Measurements from ENCODE around the gene INPP5A. TPM values are rescaled to one million over a fixed set of nuclear protein-coding genes. Genes with fewer than 3 reads are reported as not detected.

The INPP5A gene
- total RNA-seq, 1 experiment from 2014 or later: 14.7 TPM

DNA sequence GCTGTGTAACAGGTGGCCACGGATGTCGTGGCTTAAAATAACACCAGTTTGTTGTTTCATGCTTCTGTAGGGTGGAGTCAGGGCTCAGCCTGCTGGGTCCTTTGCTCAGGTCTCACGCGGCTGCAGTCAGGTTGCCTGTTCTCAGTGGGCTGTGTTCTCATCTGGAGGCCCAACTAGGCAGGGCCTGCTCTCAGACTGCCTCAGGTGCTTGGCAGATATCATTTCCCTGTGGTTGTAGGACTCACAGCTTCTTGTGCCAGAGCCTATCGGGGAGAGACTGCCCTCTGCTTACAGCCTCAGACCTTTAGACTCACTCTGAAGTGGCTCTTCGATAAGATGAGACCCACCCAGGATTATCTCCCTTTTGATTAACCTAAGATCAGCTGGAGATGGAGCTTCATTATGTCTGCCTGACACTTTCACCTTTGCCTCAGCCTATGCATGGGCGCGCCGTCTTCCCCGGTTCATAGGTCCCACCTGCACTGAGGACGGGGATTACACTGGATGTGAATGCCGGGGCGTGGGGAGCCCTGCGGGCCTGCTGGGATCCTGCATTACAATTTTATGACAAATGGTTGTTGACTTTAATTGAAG, 55.3 kb downstream of the INPP5A start:
- ChIA-PET POLR2A (interaction anchor here (0.6 kb wide), 1 partner anchor 23 kb away, joined by 3 read pairs; no protein-coding TSS in a partner anchor), CTCF (interaction anchor here (0.8 kb wide), 1 partner anchor 44 kb away, joined by 3 read pairs; no protein-coding TSS in a partner anchor)
- intact Hi-C loops (cut with micrococcal nuclease): loop anchor here (10.0 kb wide), 1 partner anchor 58 kb away; the partner anchor contains the start of gene INPP5A
- TF ChIP-seq, protein P1, sequence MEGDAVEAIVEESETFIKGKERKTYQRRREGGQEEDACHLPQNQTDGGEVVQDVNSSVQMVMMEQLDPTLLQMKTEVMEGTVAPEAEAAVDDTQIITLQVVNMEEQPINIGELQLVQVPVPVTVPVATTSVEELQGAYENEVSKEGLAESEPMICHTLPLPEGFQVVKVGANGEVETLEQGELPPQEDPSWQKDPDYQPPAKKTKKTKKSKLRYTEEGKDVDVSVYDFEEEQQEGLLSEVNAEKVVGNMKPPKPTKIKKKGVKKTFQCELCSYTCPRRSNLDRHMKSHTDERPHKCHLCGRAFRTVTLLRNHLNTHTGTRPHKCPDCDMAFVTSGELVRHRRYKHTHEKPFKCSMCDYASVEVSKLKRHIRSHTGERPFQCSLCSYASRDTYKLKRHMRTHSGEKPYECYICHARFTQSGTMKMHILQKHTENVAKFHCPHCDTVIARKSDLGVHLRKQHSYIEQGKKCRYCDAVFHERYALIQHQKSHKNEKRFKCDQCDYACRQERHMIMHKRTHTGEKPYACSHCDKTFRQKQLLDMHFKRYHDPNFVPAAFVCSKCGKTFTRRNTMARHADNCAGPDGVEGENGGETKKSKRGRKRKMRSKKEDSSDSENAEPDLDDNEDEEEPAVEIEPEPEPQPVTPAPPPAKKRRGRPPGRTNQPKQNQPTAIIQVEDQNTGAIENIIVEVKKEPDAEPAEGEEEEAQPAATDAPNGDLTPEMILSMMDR (IDR thresholded peaks at IDR 0.05; ENCODE audit: unreplicated experiment): no peak
- no peak for DNase-seq (ENCODE audit: unreplicated experiment)
- Mint-ChIP-seq H3K9me3 (ENCODE audit: unreplicated experiment) (no peaks in the 10 kb centered on the region), H3K36me3 (ENCODE audit: insufficient read depth, unreplicated experiment) (no peaks in the 10 kb centered on the region), H3K27me3 (ENCODE audit: insufficient read depth, unreplicated experiment) (no peaks in the 10 kb centered on the region), H3K27ac (ENCODE audit: low read depth, unreplicated experiment) (no peak overlapping the region), H3K4me1 (ENCODE audit: insufficient read depth, unreplicated experiment) (peaks cover 28% of the 10 kb centered on the region), H3K4me3 (ENCODE audit: unreplicated experiment) (no peak overlapping the region)
- no TSS peak for BruUV-seq (replicated peaks)

DNA sequence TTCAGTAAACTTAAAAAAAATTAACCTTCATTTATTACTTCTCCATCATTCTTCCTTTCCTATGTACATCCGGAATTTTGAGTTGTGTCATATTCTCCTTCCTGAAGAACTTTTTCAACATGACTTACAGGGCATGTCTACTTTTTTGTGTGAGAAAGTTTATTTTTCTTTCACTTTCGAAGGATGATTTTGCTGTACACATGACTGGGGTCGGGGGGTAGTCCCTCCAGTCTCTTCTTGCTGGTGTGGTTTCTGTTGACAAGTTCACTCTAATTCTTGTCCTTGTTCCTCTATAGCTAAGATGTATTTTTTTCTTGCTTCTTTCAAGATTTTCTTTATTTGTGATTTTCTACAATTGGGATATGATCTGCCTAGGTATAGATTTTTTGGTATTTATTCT, 55.8 kb downstream of the INPP5A start:
- Mint-ChIP-seq H3K4me1 (ENCODE audit: insufficient read depth, unreplicated experiment) (peaks cover 28% of the 10 kb centered on the region), H3K4me3 (ENCODE audit: unreplicated experiment) (no peak overlapping the region)

DNA sequence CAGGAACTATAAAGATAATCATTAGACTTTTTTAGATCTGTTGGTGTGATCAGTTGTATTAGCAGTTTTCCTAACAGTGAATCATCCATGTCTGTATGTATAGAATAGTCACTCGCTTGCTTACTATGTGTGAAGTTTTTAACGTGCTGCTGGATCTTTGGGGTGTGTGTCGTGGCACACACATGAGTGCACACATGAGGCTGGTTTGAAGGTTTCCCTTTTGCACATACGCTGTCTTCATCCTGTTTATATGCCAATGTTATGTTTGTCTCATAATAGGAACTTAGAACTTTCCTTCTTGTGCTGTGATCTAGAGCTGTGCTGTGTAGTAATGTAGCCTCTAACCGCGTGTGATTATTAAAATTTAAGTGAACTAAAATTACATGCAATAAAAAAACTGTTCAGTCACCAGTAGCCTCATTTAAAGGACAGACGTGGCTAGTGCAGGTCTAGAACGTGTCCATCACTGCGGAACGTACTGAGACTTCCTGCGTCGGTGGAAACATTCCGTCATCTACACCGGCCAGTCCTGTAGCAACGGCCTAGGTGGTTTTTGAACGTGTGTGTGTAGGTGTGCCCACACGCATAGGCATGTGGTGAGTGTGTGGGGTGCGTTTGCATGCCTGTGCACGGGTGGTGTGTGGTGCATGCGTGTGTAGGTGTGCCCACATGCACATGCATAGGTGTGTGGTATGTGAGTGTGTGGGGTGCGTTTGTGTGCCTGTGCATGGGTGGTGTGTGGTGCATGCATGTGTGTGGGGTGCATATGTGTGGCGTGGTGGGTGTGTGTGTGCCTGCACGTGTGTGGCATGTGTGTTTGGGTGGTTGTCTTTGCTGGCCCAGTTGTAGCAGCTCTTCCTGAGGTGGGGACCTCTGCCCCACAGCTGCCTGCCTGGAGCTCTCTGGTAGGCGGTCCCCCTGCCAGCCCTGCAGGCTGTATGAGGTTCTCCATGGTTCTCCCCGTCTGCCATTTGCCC, 56.6 kb downstream of the INPP5A start:
- intact Hi-C loops (cut with micrococcal nuclease): loop anchor here (10.0 kb wide), 1 partner anchor 59 kb away; the partner anchor contains the start of gene INPP5A
- H3K4me3 Mint-ChIP-seq (ENCODE audit: unreplicated experiment): no peak overlapping the region
- CTCF ChIA-PET: interaction anchor here (0.6 to 0.8 kb wide), 3 partner anchors 39 to 68 kb away, joined by 3 read pairs; no protein-coding TSS in a partner anchor
- POLR2A ChIA-PET: interaction anchor here (1.0 kb wide), 1 partner anchor 12 kb away, joined by 3 read pairs; no protein-coding TSS in a partner anchor
- H3K27ac Mint-ChIP-seq (ENCODE audit: low read depth, unreplicated experiment): no peak overlapping the region
- no TSS peak for BruUV-seq (replicated peaks)
- TF ChIP-seq, protein P1 (IDR thresholded peaks at IDR 0.05; ENCODE audit: unreplicated experiment): no peak
- peaks cover 28% of the 10 kb centered on the region for H3K4me1 Mint-ChIP-seq (ENCODE audit: insufficient read depth, unreplicated experiment)
- H3K27me3 Mint-ChIP-seq (ENCODE audit: insufficient read depth, unreplicated experiment): no peaks in the 10 kb centered on the region
- H3K36me3 Mint-ChIP-seq (ENCODE audit: insufficient read depth, unreplicated experiment): no peaks in the 10 kb centered on the region
- H3K9me3 Mint-ChIP-seq (ENCODE audit: unreplicated experiment): peaks cover 7% of the 10 kb centered on the region
- DNase-seq (ENCODE audit: unreplicated experiment): no peak

More for the DNA sequence above, 55.8 kb downstream of the INPP5A start:
- ChIA-PET CTCF (interaction anchor here (0.7 to 0.8 kb wide), 2 partner anchors 43 to 67 kb away, joined by 3 read pairs; no protein-coding TSS in a partner anchor), POLR2A (interaction anchor here (0.6 to 1.0 kb wide), 2 partner anchors 11 to 22 kb away, joined by 3 read pairs; no protein-coding TSS in a partner anchor)
- Mint-ChIP-seq H3K9me3 (ENCODE audit: unreplicated experiment) (peaks cover 1% of the 10 kb centered on the region), H3K27ac (ENCODE audit: low read depth, unreplicated experiment) (no peak overlapping the region), H3K27me3 (ENCODE audit: insufficient read depth, unreplicated experiment) (no peaks in the 10 kb centered on the region), H3K36me3 (ENCODE audit: insufficient read depth, unreplicated experiment) (no peaks in the 10 kb centered on the region)
- intact Hi-C loops (cut with micrococcal nuclease): loop anchor here (10.0 kb wide), 1 partner anchor 59 kb away; the partner anchor contains the start of gene INPP5A
- DNase-seq (ENCODE audit: unreplicated experiment): no peak
- BruUV-seq (replicated peaks): no TSS peak
- TF ChIP-seq, protein P1 (IDR thresholded peaks at IDR 0.05; ENCODE audit: unreplicated experiment): no peak

DNA sequence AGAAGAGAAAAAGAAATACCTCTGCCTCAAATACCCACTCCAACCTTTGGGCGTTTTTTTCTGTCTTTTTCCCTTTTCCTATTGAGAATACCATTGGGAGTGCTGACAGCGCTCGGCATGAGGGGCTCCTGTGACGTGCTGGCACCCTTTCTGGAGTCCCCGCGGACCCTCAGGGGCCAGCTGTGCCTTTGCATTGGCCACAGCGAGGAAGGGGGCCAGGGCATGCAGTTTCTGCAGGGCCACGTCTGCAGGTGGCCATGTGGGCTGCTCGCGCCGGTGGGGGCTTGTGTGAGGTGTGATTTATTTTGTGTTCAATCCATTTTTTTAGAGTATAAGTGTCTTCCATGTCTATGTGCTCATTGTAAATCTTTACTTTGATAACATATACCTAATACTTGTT, 57.4 kb downstream of the INPP5A start:
- Mint-ChIP-seq H3K27ac (ENCODE audit: low read depth, unreplicated experiment) (no peak overlapping the region), H3K4me1 (ENCODE audit: insufficient read depth, unreplicated experiment) (peaks cover 28% of the 10 kb centered on the region), H3K9me3 (ENCODE audit: unreplicated experiment) (peaks cover 7% of the 10 kb centered on the region), H3K36me3 (ENCODE audit: insufficient read depth, unreplicated experiment) (no peaks in the 10 kb centered on the region), H3K27me3 (ENCODE audit: insufficient read depth, unreplicated experiment) (no peaks in the 10 kb centered on the region), H3K4me3 (ENCODE audit: unreplicated experiment) (no peak overlapping the region)
- ChIA-PET POLR2A (no interaction called here), CTCF (no interaction called here)
- BruUV-seq (replicated peaks): no TSS peak
- TF ChIP-seq, protein P1 (IDR thresholded peaks at IDR 0.05; ENCODE audit: unreplicated experiment): no peak
- DNase-seq (ENCODE audit: unreplicated experiment): no peak
- intact Hi-C loops (cut with micrococcal nuclease): loop anchor here (10.0 kb wide), 1 partner anchor 60 kb away; the partner anchor contains the start of gene INPP5A
